H9 (cell line): ENCODE results near the gene MARCHF9. TPM values are rescaled to one million over a fixed set of nuclear protein-coding genes. Genes with fewer than 3 reads are reported as not detected.
A peak's percentile ranks its signal among the peaks of the same experiment; 100 is the strongest.

ENCODE experiments used
- DNase-seq: peaks from one replicate; pipeline ENCODE4 v3.0.0-alpha.2; 2017
- H2AFZ ChIP-seq: one replicate; pipeline ENCODE4 v1.6.1; 2013; ENCODE audit warnings: mild to moderate bottlenecking, low read length, control low read depth, moderate library complexity
- H2AK5ac ChIP-seq: 2 replicates; pipeline ENCODE4 v1.6.1; 2013; ENCODE audit warnings: low read length, control low read depth, mixed read lengths; ENCODE audit not compliant: insufficient read length
- H2BK120ac ChIP-seq: one replicate; pipeline ENCODE4 v1.6.1; 2013; ENCODE audit warnings: low read depth, mild to moderate bottlenecking, low read length, control low read depth, inconsistent platforms; ENCODE audit not compliant: poor library complexity, severe bottlenecking
- H2BK12ac ChIP-seq: 2 replicates; pipeline ENCODE4 v1.6.1; 2013; ENCODE audit warnings: low read length, control low read depth, mixed read lengths, low read depth; ENCODE audit not compliant: insufficient read length
- H2BK15ac ChIP-seq: 2 replicates; pipeline ENCODE4 v1.6.1; 2013; ENCODE audit warnings: low read depth, low read length, control low read depth
- H2BK20ac ChIP-seq: one replicate; pipeline ENCODE4 v1.6.1; 2013; ENCODE audit warnings: low read depth, mild to moderate bottlenecking, low read length, control low read depth, inconsistent platforms; ENCODE audit not compliant: poor library complexity, severe bottlenecking
- H2BK5ac ChIP-seq: 2 replicates; pipeline ENCODE4 v1.6.1; 2013; ENCODE audit warnings: low read length, control low read depth, mixed read lengths; ENCODE audit not compliant: insufficient read length
- H3K14ac ChIP-seq: 2 replicates; pipeline ENCODE4 v1.6.1; 2013; ENCODE audit warnings: low read length, control low read depth; ENCODE audit not compliant: insufficient read depth
- H3K18ac ChIP-seq: 2 replicates; pipeline ENCODE4 v1.6.1; 2013; ENCODE audit warnings: low read depth, mild to moderate bottlenecking, mixed read lengths, low read length, control low read depth; ENCODE audit not compliant: insufficient read length
- H3K23ac ChIP-seq: 2 replicates; pipeline ENCODE4 v1.6.1; 2013; ENCODE audit warnings: low read length, control low read depth, mixed read lengths, low read depth; ENCODE audit not compliant: insufficient read length
- H3K23me2 ChIP-seq: 2 replicates; pipeline ENCODE4 v1.6.1; 2013; ENCODE audit warnings: low read depth, mild to moderate bottlenecking, mixed read lengths, low read length, control low read depth; ENCODE audit not compliant: insufficient read length, poor library complexity, severe bottlenecking
- H3K27ac ChIP-seq: 2 replicates; pipeline ENCODE4 v1.5.1; 2013; ENCODE audit warnings: low read length, control low read depth, mixed read lengths, low read depth; ENCODE audit not compliant: insufficient read length
- H3K27me3 ChIP-seq: 2 replicates; pipeline ENCODE4 v1.6.1; 2013; ENCODE audit warnings: low read length, control low read depth, inconsistent platforms; ENCODE audit not compliant: insufficient read depth
- H3K4ac ChIP-seq: 2 replicates; pipeline ENCODE4 v1.6.1; 2013; ENCODE audit warnings: low read depth, mild to moderate bottlenecking, control low read depth, inconsistent platforms, low read length, moderate library complexity
- H3K4me1 ChIP-seq: 2 replicates; pipeline ENCODE4 v1.6.1; 2013; ENCODE audit warnings: low read length, control low read depth, inconsistent platforms; ENCODE audit not compliant: insufficient read depth
- H3K4me2 ChIP-seq: 2 replicates; pipeline ENCODE4 v1.6.1; 2013; ENCODE audit warnings: low read length, control low read depth, mixed read lengths; ENCODE audit not compliant: insufficient read length, insufficient read depth
- H3K56ac ChIP-seq: 2 replicates; pipeline ENCODE4 v1.6.1; 2013; ENCODE audit warnings: low read depth, mild to moderate bottlenecking, mixed read lengths, low read length, control low read depth; ENCODE audit not compliant: insufficient read length
- H3K79me1 ChIP-seq: 2 replicates; pipeline ENCODE4 v1.6.1; 2013; ENCODE audit warnings: low read depth, mild to moderate bottlenecking, moderate library complexity, low read length, control low read depth, inconsistent platforms; ENCODE audit not compliant: insufficient read depth, poor library complexity, severe bottlenecking
- H3K79me2 ChIP-seq: 2 replicates; pipeline ENCODE4 v1.6.1; 2013; ENCODE audit warnings: low read length, control low read depth, inconsistent platforms; ENCODE audit not compliant: insufficient read depth
- H3K9ac ChIP-seq: 2 replicates; pipeline ENCODE4 v1.6.1; 2013; ENCODE audit warnings: low read length, control low read depth, mixed read lengths; ENCODE audit not compliant: insufficient read length; ENCODE audit errors: extremely low read depth
- H3K9me3 ChIP-seq: one replicate; pipeline ENCODE4 v1.6.1; 2013; ENCODE audit warnings: low read depth, low read length, inconsistent platforms; ENCODE audit not compliant: control insufficient read depth
- H3T11ph ChIP-seq: one replicate; pipeline ENCODE4 v1.6.1; 2013; ENCODE audit warnings: mild to moderate bottlenecking, low read length, control low read depth, inconsistent platforms
- H4K20me1 ChIP-seq: one replicate; pipeline ENCODE4 v1.6.1; 2013; ENCODE audit not compliant: control insufficient read depth, insufficient read length, insufficient read depth
- H4K5ac ChIP-seq: 2 replicates; pipeline ENCODE4 v1.6.1; 2013; ENCODE audit warnings: low read depth, mild to moderate bottlenecking, mixed read lengths, low read length, control low read depth; ENCODE audit not compliant: insufficient read length
- H4K8ac ChIP-seq: replicated peaks from 2 replicates; pipeline ENCODE4 v1.6.1; 2013; ENCODE audit warnings: low read length, control low read depth, mixed read lengths, low read depth; ENCODE audit not compliant: insufficient read length
- H4K91ac ChIP-seq: 2 replicates; pipeline ENCODE4 v1.6.1; 2013; ENCODE audit warnings: low read depth, mild to moderate bottlenecking, moderate library complexity, mixed read lengths, low read length, control low read depth; ENCODE audit not compliant: insufficient read length
- H3K27ac Mint-ChIP-seq, 3 experiments: 2 replicates in 2 of 3; 3 replicates in 1 of 3; pipeline ENCODE4 v1.8.0; 2020 to 2021; ENCODE audit warnings: mixed read lengths in 3 of 3, mild to moderate bottlenecking in 1 of 3, moderate library complexity in 1 of 3
- H3K27me3 Mint-ChIP-seq: 2 replicates; pipeline ENCODE4 v1.8.0; 2021; ENCODE audit warnings: low read depth, mild to moderate bottlenecking, moderate library complexity, mixed read lengths
- H3K36me3 Mint-ChIP-seq, 3 experiments: 2 replicates in 2 of 3; 3 replicates in 1 of 3; pipeline ENCODE4 v1.8.0; 2020 to 2021; ENCODE audit warnings: low read depth in 3 of 3, mixed read lengths in 3 of 3; ENCODE audit not compliant: insufficient read depth in 1 of 3
- H3K4me1 Mint-ChIP-seq, 2 experiments: 2 replicates each; pipeline ENCODE4 v1.8.0; 2020; ENCODE audit warnings: mixed read lengths in 2 of 2
- H3K4me3 Mint-ChIP-seq, 2 experiments: 2 replicates in 1 of 2; 3 replicates in 1 of 2; pipeline ENCODE4 v1.8.0; 2020 to 2021; ENCODE audit warnings: mild to moderate bottlenecking in 2 of 2, mixed read lengths in 2 of 2, moderate library complexity in 1 of 2
- H3K9me3 Mint-ChIP-seq, 2 experiments: 2 replicates in 1 of 2; 3 replicates in 1 of 2; pipeline ENCODE4 v1.8.0; 2020; ENCODE audit warnings: mild to moderate bottlenecking in 2 of 2, mixed read lengths in 2 of 2, moderate library complexity in 1 of 2
- CTCF ChIP-seq: fragments of 200-600 bp; sonication (generic); conservative IDR thresholded peaks from 3 replicates; pipeline ENCODE4 v1.8.0; 2021; ENCODE audit warnings: antibody characterized with exemption, mild to moderate bottlenecking
- WGBS: extraction: QIAGEN DNeasy Blood & Tissue Kit; methylation state at CpG from one replicate; pipeline ENCODE4 v1.1.7; 2013; ENCODE audit warnings: missing lambda C conversion rate, low lambda C conversion rate, mixed read lengths; ENCODE audit not compliant: insufficient read length; ENCODE audit errors: extremely low coverage; 5-methylcytosine and 5-hydroxymethylcytosine counted together
- total RNA-seq: library from RNA; stranded (reverse); gene quantifications from 2 replicates; pipeline ENCODE4 v1.2.1, GENCODE V29; 2021

Gene MARCHF9
- total RNA-seq, 1 experiment from 2014 or later, result 20.5 TPM

- peak overlapping the region; percentile 96 to 98 for H3K4me3 Mint-ChIP-seq
- H3K14ac ChIP-seq, result no peak overlapping the region
- H3K56ac ChIP-seq, result no peak overlapping the region
- no peak overlapping the region for H3K18ac ChIP-seq
- H3K79me1 ChIP-seq, result no peaks in the 10 kb centered on the region
- H3K23me2 ChIP-seq, result peaks cover 17% of the 10 kb centered on the region
- no peak for TF ChIP-seq CTCF
- no peak overlapping the region for H2AFZ ChIP-seq
- H3K27ac Mint-ChIP-seq, result peak overlapping the region in 2 of 3 experiments; percentile 10 to 81; a peak in 2 of 7 replicates
- H3K9ac ChIP-seq, result no peak overlapping the region
- WGBS, result no CpG with 5 or more reads among the region's 5 CpGs
- H3K36me3 Mint-ChIP-seq, result peaks cover 30 to 46% (median 39%) of the 10 kb centered on the region in 3 experiments
- peaks cover 0 to 2% of the 10 kb centered on the region in 2 experiments; a peak in 2 of 5 replicates for H3K9me3 Mint-ChIP-seq
- no peak overlapping the region for H4K91ac ChIP-seq
- peaks cover 11% of the 10 kb centered on the region for H3K27me3 ChIP-seq
- peaks cover 43 to 44% of the 10 kb centered on the region in 2 experiments for H3K4me1 Mint-ChIP-seq
- H2BK20ac ChIP-seq, result no peak overlapping the region
- H3K4me1 ChIP-seq, result 0 out of 2 replicates have a peak, but pooled peaks cover 7% of the 10 kb centered on the region
- no peak for DNase-seq
- H2AK5ac ChIP-seq, result no peak overlapping the region
- no peak overlapping the region for H2BK12ac ChIP-seq
- H4K5ac ChIP-seq, result no peak overlapping the region
- H3T11ph ChIP-seq, result no peak overlapping the region
- no peak overlapping the region for H2BK5ac ChIP-seq
- H2BK120ac ChIP-seq, result no peak overlapping the region
- no peak overlapping the region for H2BK15ac ChIP-seq
- no peak overlapping the region for H3K4ac ChIP-seq
- peak overlapping the region; percentile 50 for H3K4me2 ChIP-seq
- no peaks in the 10 kb centered on the region for H4K20me1 ChIP-seq
- H3K27me3 Mint-ChIP-seq, result peaks cover 23% of the 10 kb centered on the region
- no peak overlapping the region for H3K23ac ChIP-seq
- H4K8ac ChIP-seq, result no peak overlapping the region
- no peak overlapping the region for H3K27ac ChIP-seq
- no peaks in the 10 kb centered on the region for H3K9me3 ChIP-seq
- peaks cover 13% of the 10 kb centered on the region; the same call in 1 of the 2 replicates for H3K79me2 ChIP-seq
Observed at GRCh38 chr12:57752668-57753000, 2.3 kb upstream of the MARCHF9 start.
